ENCODE data around the gene PLEKHA6. TPM values are rescaled to one million over a fixed set of nuclear protein-coding genes. Genes with fewer than 3 reads are reported as not detected.

The PLEKHA6 gene
- total RNA-seq, 2 experiments from 2014 or later, result 0.53 to 0.82 TPM

GRCh38 chr1:204337036-204337429 is 22.7 kb downstream of the PLEKHA6 start:
- Histone ChIP-seq H3K9me3 (ENCODE audit: control insufficient read depth in 1 of 2, insufficient read depth in 1 of 2, low read length in 2 of 2) (no peaks in the 10 kb centered on the region), H3K27ac (ENCODE audit: low read depth in 1 of 2, low read length in 2 of 2) (no peak overlapping the region), H3K27me3 (ENCODE audit: control insufficient read depth in 1 of 2, insufficient read depth in 2 of 2, low read length in 2 of 2) (peaks cover 0 to 2% of the 10 kb centered on the region in 2 experiments), H3K4me3 (ENCODE audit: low read length) (no peak overlapping the region), H3K4me1 (ENCODE audit: insufficient read depth, low read length) (no peaks in the 10 kb centered on the region), H3K36me3 (ENCODE audit: insufficient read depth, low read length) (no peaks in the 10 kb centered on the region)
- Mint-ChIP-seq H3K36me3 (ENCODE audit: low read depth) (no peaks in the 10 kb centered on the region), H3K9me3 (no peaks in the 10 kb centered on the region), H3K27ac (no peak overlapping the region), H3K4me1 (ENCODE audit: low read depth) (no peaks in the 10 kb centered on the region), H3K27me3 (no peaks in the 10 kb centered on the region), H3K4me3 (no peak overlapping the region)
- ATAC-seq (ENCODE audit: poor library complexity), result no peak
- intact Hi-C loops (cut with DNase I, micrococcal nuclease), result no loop called here
- DNase-seq, result no peak
- no peak for TF ChIP-seq CTCF (IDR thresholded peaks at IDR 0.05)
- POLR2A ChIA-PET, result no interaction called here
- CTCF ChIA-PET, result no interaction called here

GRCh38 chr1:204336421-204337035 is 23.2 kb downstream of the PLEKHA6 start:
- H3K36me3 ChIP-seq (ENCODE audit: insufficient read depth, low read length), result no peaks in the 10 kb centered on the region
- Mint-ChIP-seq H3K36me3 (ENCODE audit: low read depth) (no peaks in the 10 kb centered on the region), H3K27ac (no peak overlapping the region), H3K4me3 (no peak overlapping the region), H3K27me3 (no peaks in the 10 kb centered on the region), H3K4me1 (ENCODE audit: low read depth) (no peaks in the 10 kb centered on the region), H3K9me3 (no peaks in the 10 kb centered on the region)
- H3K4me3 ChIP-seq (ENCODE audit: low read length), result no peak overlapping the region
- no peaks in the 10 kb centered on the region for H3K9me3 ChIP-seq (ENCODE audit: control insufficient read depth in 1 of 2, insufficient read depth in 1 of 2, low read length in 2 of 2)
- DNase-seq, result no peak
- peaks cover 0 to 2% of the 10 kb centered on the region in 2 experiments for H3K27me3 ChIP-seq (ENCODE audit: control insufficient read depth in 1 of 2, insufficient read depth in 2 of 2, low read length in 2 of 2)
- H3K27ac ChIP-seq (ENCODE audit: low read depth in 1 of 2, low read length in 2 of 2), result no peak overlapping the region
- CTCF ChIA-PET, result no interaction called here
- TF ChIP-seq CTCF (IDR thresholded peaks at IDR 0.05), result no peak
- POLR2A ChIA-PET, result no interaction called here
- intact Hi-C loops (cut with DNase I, micrococcal nuclease), result no loop called here
- H3K4me1 ChIP-seq (ENCODE audit: insufficient read depth, low read length), result no peaks in the 10 kb centered on the region
- ATAC-seq (ENCODE audit: poor library complexity), result no peak

GRCh38 chr1:204335533-204335932 is 24.2 kb downstream of the PLEKHA6 start:
- intact Hi-C loops (cut with DNase I, micrococcal nuclease), result no loop called here
- ChIA-PET CTCF (no interaction called here), POLR2A (no interaction called here)
- no peak overlapping the region for H3K4me3 ChIP-seq (ENCODE audit: low read length)
- no peaks in the 10 kb centered on the region for H3K4me1 ChIP-seq (ENCODE audit: insufficient read depth, low read length)
- TF ChIP-seq CTCF (IDR thresholded peaks at IDR 0.05), result no peak
- Mint-ChIP-seq H3K27ac (no peak overlapping the region), H3K9me3 (no peaks in the 10 kb centered on the region), H3K4me1 (ENCODE audit: low read depth) (no peaks in the 10 kb centered on the region), H3K36me3 (ENCODE audit: low read depth) (no peaks in the 10 kb centered on the region), H3K4me3 (no peak overlapping the region), H3K27me3 (no peaks in the 10 kb centered on the region)
- no peaks in the 10 kb centered on the region for H3K27me3 ChIP-seq (ENCODE audit: control insufficient read depth in 1 of 2, insufficient read depth in 2 of 2, low read length in 2 of 2)
- DNase-seq (no peak), ATAC-seq (ENCODE audit: poor library complexity) (no peak)
- H3K9me3 ChIP-seq (ENCODE audit: control insufficient read depth in 1 of 2, insufficient read depth in 1 of 2, low read length in 2 of 2), result no peaks in the 10 kb centered on the region
- no peaks in the 10 kb centered on the region for H3K36me3 ChIP-seq (ENCODE audit: insufficient read depth, low read length)
- no peak overlapping the region for H3K27ac ChIP-seq (ENCODE audit: low read depth in 1 of 2, low read length in 2 of 2)

Data from CD4-positive, alpha-beta T cell (primary cell).